ENCODE results near the gene PRELID3B. TPM values are rescaled to one million over a fixed set of nuclear protein-coding genes. Genes with fewer than 3 reads are reported as not detected.

The PRELID3B gene
- total RNA-seq, 1 experiment from 2014 or later, result 52.6 TPM

DNA sequence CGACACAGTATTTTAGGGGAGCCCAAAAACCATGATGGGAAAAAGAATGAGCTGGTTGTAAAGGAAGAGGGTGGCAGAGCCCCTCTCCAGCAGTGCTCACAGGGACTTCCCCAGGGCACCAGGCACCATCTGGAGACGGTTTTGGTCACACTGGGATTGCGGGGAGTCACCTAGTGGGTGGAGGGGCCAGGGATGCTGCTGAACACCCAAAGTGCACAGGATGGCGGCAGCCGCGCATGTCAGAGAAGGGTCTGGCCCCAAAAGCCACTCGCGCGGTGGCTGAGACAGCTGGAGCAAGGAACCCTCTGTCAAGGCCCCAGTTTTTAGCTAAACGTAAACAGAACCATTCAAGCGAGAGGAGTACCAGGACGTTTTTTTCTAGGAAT lies 46.4 kb downstream of the PRELID3B start:
- Histone ChIP-seq H3K9me3 (ENCODE audit: control insufficient read depth, low read depth, low read length) (no peaks in the 10 kb centered on the region), H3K4me1 (ENCODE audit: insufficient read depth, low read length) (no peaks in the 10 kb centered on the region)
- peaks cover 22 to 72% (median 72%) of the 10 kb centered on the region in 3 experiments; a peak in 6 of 7 replicates for H3K36me3 Mint-ChIP-seq (ENCODE audit: insufficient read depth in 1 of 3, low read depth in 3 of 3)

More for the DNA sequence above, 46.4 kb downstream of the PRELID3B start:
- no peak overlapping the region for H2BK15ac ChIP-seq (ENCODE audit: low read depth, low read length)
- H2BK120ac ChIP-seq (ENCODE audit: low read depth, low read length, poor library complexity, severe bottlenecking), result no peak overlapping the region
- TF ChIP-seq, protein P1, sequence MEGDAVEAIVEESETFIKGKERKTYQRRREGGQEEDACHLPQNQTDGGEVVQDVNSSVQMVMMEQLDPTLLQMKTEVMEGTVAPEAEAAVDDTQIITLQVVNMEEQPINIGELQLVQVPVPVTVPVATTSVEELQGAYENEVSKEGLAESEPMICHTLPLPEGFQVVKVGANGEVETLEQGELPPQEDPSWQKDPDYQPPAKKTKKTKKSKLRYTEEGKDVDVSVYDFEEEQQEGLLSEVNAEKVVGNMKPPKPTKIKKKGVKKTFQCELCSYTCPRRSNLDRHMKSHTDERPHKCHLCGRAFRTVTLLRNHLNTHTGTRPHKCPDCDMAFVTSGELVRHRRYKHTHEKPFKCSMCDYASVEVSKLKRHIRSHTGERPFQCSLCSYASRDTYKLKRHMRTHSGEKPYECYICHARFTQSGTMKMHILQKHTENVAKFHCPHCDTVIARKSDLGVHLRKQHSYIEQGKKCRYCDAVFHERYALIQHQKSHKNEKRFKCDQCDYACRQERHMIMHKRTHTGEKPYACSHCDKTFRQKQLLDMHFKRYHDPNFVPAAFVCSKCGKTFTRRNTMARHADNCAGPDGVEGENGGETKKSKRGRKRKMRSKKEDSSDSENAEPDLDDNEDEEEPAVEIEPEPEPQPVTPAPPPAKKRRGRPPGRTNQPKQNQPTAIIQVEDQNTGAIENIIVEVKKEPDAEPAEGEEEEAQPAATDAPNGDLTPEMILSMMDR (conservative IDR thresholded peaks at IDR 0.05), result no peak
- no peak overlapping the region for H3K56ac ChIP-seq (ENCODE audit: insufficient read length, low read depth, low read length)
- H3K9ac ChIP-seq (ENCODE audit: extremely low read depth, insufficient read length, low read length), result no peak overlapping the region
- Mint-ChIP-seq H3K9me3 (no peaks in the 10 kb centered on the region), H3K27ac (no peak overlapping the region), H3K4me1 (no peaks in the 10 kb centered on the region), H3K27me3 (ENCODE audit: low read depth) (no peaks in the 10 kb centered on the region; the same call in 1 of the 2 replicates), H3K4me3 (no peak overlapping the region)
- no peak overlapping the region for H3K18ac ChIP-seq (ENCODE audit: insufficient read length, low read depth, low read length)
- no peak overlapping the region for H3K27ac ChIP-seq (ENCODE audit: insufficient read length, low read depth, low read length)
- no peak overlapping the region for H4K8ac ChIP-seq (replicated peaks; ENCODE audit: insufficient read length, low read depth, low read length)
- no peak overlapping the region for H2BK20ac ChIP-seq (ENCODE audit: low read depth, low read length, poor library complexity, severe bottlenecking)
- H3K23ac ChIP-seq (ENCODE audit: insufficient read length, low read depth, low read length), result no peak overlapping the region
- H3K23me2 ChIP-seq (ENCODE audit: insufficient read length, low read depth, low read length, poor library complexity, severe bottlenecking), result no peaks in the 10 kb centered on the region
- H3K79me1 ChIP-seq (ENCODE audit: insufficient read depth, low read depth, low read length, poor library complexity, severe bottlenecking), result no peaks in the 10 kb centered on the region
- no peak overlapping the region for H2AK5ac ChIP-seq (ENCODE audit: insufficient read length, low read length)
- no CpG with 5 or more reads among the region's 12 CpGs for WGBS (ENCODE audit: extremely low coverage, insufficient read length, low lambda C conversion rate)
- no peaks in the 10 kb centered on the region for H4K20me1 ChIP-seq (ENCODE audit: control insufficient read depth, insufficient read depth, insufficient read length)
- H2BK5ac ChIP-seq (ENCODE audit: insufficient read length, low read length), result no peak overlapping the region
- H4K91ac ChIP-seq (ENCODE audit: insufficient read length, low read depth, low read length), result no peak overlapping the region
- no peak for DNase-seq
- H3K79me2 ChIP-seq (ENCODE audit: insufficient read depth, low read length), result no peaks in the 10 kb centered on the region
- H3K4me2 ChIP-seq (ENCODE audit: insufficient read depth, insufficient read length, low read length), result no peak overlapping the region
- no peak overlapping the region for H2AFZ ChIP-seq (ENCODE audit: low read length)
- H3K14ac ChIP-seq (ENCODE audit: insufficient read depth, low read length), result no peak overlapping the region
- no peaks in the 10 kb centered on the region for H3K27me3 ChIP-seq (ENCODE audit: insufficient read depth, low read length)
- no peak overlapping the region for H3K4ac ChIP-seq (ENCODE audit: low read depth, low read length)
- no peak overlapping the region for H3T11ph ChIP-seq (ENCODE audit: low read length)
- no peak overlapping the region for H2BK12ac ChIP-seq (ENCODE audit: insufficient read length, low read depth, low read length)
- no peak overlapping the region for H4K5ac ChIP-seq (ENCODE audit: insufficient read length, low read depth, low read length)
